CD4-positive, alpha-beta T cell treated with Interleukin-15 for 1 hour (primary cell): ENCODE results near the gene ZC2HC1B.
"Not testable (repeated sequence)": the region's sequence is repeated elsewhere in the genome, so short reads cannot be mapped to it uniquely, and the experiment has no call there.

Experiments used
- DNase-seq: peaks from one replicate; pipeline ENCODE4 v3.0.0-alpha.2; 2020

The ZC2HC1B gene

DNA sequence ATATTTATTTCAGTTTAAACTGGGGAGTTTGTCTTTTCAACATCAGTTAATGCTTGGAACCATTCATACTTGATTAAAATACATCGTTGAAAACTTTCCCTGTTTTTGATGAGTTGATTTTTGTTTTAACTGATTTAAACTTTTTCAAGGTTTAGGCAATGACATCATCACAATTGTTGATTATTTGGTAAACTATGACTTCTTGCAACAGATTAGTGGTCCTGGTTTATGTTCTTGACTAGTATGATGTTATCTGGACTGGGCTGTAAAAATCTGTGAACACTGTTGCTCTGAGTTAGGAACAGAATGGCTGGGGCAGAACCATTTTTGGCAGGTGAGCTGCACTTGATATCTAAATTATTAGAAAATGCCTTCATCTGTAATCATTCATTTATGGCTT, at the start of gene ZC2HC1B:
ZC2HC1B (plus strand) TSS at position 241 of the 400 bp plus-strand sequence; CDS start at position 307, 66 bp downstream.
- DNase-seq, result no peak

DNA sequence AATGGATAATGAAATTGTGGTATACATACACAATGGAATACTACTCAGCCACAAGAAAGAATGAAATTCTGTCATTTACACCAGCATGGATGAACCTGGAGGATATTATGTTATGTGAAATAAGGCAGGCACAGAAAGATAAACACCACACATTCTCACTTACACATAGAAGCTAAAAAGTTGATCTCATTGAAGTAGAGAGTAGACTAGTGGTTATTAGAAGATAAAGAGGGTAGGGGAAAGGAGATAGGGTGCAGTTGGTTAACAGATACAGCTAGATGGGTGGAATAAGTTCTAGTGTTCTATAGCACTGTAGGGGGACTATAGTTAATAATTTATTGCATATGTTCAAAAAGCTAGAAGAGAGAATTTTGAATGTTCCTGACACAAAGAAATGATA, 46.7 kb upstream of the ZC2HC1B start:
- no peak for DNase-seq

DNA sequence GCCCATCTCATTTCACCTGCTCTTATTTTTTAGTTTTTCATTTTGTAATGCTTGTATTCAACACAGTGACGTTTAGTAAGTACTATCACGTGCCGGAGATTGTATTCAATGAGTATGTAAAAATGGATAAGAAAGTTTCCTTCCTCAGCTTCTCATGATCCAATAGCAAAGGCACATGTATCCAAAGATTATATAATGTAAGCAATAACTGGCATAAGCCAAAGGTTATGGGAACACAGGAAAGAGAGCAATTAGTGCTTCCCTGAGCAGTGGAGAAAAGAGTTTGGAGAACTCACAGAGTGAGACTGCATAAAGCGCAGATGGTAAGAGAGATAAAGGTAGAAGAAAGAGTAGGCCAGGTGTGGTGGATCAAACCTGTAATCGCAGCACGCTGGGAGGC, 42.9 kb upstream of the ZC2HC1B start:
- no peak for DNase-seq

DNA sequence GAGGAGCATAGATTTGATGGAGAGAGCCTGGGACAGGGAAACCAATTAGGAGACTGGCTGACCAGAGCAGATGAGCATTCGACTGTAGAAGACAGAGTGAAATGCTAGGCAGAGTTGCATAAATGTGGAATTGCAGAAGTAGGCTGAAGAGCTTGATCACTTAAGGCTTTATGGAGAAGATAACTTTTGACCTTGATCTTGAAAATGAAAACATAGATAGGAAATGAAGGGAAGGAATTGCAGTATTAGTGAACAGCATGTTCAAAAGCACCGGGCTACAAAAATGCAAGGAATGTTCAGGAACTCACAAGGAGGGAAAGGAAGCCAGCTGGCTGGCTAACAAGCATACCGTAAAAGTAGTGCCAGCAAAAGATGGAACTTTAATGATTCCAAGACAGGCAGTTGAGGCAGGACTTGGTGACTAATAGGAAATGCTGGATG, 41.7 kb upstream of the ZC2HC1B start:
- DNase-seq, result no peak

DNA sequence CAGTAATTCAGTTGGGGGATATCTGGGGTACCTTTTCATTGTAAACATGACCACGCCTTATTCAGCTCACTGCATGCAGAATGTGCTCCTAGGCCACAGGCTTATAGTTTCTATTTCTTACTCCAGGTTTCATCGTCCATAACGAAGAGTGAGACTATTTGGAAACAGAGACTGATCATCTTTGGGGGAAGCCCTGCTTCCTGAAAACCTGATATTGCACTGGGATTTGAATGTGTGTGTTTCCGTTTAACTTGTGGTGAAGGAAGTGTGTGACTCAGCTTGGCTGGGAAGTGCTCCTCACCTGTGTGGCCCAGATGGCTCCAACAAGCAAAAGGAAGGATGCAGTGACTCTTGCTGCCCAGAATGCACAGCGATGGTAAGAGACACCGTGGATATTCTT, 40.7 kb upstream of the ZC2HC1B start:
- no peak for DNase-seq

GRCh38 chr6:143828572-143828971, 35.7 kb upstream of the ZC2HC1B start:
- DNase-seq, result no peak

GRCh38 chr6:143836150-143836549, 28.1 kb upstream of the ZC2HC1B start:
- no peak for DNase-seq

DNA sequence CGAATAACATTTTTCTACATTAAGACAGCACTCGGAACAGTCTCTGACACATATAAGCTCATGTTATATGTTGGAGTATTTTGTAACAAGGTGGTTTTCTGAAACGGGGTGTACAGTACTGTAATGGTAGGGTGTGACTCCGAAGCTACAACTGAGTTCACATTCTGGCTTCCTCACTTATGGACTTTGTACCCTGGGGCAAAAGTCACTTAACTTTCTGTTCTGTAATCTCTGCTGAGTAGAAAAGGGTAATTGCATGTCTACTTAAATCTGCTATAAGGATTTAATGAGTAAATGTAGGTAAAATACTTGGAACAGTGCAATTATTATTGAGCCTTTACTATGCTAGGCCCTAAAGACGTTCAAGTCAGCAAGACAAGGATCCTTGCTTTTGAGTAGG, 25.9 kb upstream of the ZC2HC1B start:
- no peak for DNase-seq

DNA sequence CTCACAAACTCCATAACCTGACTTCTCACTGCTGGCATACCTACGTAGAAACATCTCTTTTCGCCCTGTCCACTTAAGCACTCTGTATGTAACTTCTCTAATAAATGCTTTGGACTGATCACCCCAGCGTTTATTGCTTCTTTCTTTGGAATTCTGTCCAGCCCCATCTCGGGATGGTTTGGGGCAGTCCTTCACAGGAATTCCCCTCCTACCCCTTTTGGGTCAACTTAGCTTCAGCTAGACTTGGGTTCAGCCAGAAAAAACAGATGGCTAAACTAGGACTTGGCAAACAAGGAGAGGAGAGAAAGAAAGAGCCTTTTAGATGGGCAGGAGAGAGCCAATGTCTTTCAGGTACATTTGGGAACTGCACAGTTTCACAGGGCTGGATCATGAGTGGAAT, 25.1 kb upstream of the ZC2HC1B start:
- DNase-seq, result no peak

DNA sequence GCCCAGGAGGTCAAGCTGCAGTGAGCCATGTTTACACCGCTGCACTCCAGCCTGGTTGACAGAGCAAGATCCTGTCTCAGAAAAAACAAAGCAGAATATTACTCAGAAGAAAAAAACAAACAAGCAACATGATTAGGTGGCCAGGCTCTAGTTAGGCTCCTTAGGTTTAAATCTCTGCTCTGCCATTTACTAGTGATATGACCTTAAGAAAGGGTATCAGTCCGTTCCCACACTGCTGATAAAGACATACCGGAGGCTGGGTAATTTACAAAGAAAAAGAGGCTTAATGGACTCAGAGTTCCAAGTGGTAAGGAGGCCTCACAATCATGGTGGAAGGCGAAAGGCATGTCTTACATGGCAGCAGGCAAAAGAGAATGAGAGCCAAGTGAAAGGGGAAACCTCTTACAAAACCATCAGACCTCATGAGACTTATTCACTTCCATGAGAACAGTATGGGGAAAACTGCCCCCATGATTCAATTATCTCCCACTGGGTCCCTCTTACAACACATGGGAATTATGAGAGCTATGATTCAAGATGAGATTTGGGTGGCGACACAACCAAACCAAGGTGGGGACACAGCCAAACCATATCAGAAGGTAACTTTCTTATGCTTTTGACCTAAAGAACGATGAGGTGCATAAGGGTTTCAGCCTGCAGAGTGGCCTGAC, 23.5 kb upstream of the ZC2HC1B start:
- DNase-seq, result no peak

GRCh38 chr6:143842461-143842901, 21.8 kb upstream of the ZC2HC1B start:
- DNase-seq, result no peak

GRCh38 chr6:143842902-143843676, 21.2 kb upstream of the ZC2HC1B start, which contains the start of gene LTV1:
TSS of gene LTV1 (plus strand) at chr6:143843338. CDS start at chr6:143843478, 140 bp downstream.
- DNase-seq, result peak; percentile 93

DNA sequence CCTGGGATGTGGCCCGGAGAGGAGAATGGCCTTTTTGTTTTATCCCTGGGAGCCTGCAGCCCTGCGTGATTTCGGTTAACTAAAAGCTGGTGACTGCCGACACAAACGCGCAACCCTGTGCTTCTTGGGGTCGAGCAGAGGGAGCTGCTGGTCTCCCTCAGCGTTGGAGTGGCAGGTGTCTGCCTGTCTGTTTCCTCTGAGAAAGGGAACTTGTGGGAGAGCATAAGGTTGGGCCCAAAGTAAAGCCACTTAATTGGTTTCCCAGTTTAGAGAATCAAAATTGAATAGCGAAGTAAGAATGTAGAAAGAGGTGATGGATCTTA, 20.6 kb upstream of the ZC2HC1B start:
- DNase-seq, result no peak

GRCh38 chr6:143844006-143844405, 20.3 kb upstream of the ZC2HC1B start:
- no peak for DNase-seq

GRCh38 chr6:143845033-143845432, 19.2 kb upstream of the ZC2HC1B start:
- no peak for DNase-seq

- DNase-seq, result not testable (repeated sequence)
Measured at GRCh38 chr6:143851706-143852105, 12.6 kb upstream of the ZC2HC1B start.

DNA sequence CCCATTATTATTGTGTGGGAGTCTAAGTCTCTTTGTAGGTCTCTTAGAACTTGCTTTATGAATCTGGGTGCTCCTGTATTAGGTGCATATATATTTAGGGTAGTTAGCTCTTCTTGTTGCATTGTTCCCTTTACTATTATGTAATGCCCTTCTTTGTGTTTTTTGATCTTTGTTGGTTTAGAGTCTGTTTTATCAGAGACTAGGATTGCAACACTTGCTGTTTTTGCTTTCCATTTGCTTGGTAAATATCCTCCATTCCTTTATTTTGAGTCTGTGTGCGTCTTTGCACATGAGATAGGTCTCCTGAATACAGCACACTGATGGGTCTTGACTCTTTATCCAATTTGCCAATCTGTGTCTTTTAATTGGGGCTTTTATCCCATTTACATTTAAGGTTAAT, 9.2 kb upstream of the ZC2HC1B start:
- DNase-seq, result not testable (repeated sequence)

- DNase-seq, result not testable (repeated sequence)
Measured at GRCh38 chr6:143856762-143857161, 7.5 kb upstream of the ZC2HC1B start.

- no peak for DNase-seq
Measured at GRCh38 chr6:143857651-143858050, 6.6 kb upstream of the ZC2HC1B start.

DNA sequence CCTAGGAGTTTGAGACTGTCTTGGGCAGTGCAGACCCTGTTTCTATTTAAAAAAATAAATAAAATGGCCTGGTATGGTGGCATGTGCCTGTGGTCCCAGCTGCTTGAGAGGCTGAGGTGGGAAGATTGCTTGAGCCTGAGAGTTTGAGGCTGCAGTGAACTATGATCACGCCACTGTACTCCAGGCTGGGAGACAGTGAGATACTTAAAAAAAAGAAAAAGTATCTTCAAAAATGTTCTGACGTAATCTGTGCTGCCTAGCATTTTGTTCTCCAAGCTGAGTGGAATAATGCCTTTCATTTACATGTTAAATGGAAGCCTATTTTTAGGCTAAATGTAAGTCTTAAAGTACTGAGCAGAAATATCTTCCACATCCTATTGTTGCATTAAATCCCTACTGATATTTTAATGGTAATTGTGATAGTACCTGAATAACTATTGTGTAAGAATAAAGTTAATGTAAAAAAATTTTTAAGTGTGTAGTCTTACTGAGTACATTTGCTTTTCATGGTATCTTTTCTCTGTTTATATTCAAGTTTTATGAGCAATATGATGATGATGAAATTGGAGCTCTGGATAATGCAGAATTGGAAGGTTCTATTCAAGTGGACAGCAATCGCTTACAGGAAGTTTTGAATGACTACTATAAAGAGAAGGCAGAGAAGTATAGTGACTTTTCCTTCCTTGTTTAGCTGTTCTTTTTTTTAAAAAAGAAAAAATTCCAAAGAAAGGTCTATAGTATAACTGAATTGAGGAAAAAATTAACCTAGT, 4.2 kb upstream of the ZC2HC1B start:
- no peak for DNase-seq

GRCh38 chr6:143863771-143864170, 503 bp upstream of the ZC2HC1B start:
- DNase-seq, result no peak

- no peak for DNase-seq
Measured at GRCh38 chr6:143867236-143867635, 3.0 kb downstream of the ZC2HC1B start.

DNA sequence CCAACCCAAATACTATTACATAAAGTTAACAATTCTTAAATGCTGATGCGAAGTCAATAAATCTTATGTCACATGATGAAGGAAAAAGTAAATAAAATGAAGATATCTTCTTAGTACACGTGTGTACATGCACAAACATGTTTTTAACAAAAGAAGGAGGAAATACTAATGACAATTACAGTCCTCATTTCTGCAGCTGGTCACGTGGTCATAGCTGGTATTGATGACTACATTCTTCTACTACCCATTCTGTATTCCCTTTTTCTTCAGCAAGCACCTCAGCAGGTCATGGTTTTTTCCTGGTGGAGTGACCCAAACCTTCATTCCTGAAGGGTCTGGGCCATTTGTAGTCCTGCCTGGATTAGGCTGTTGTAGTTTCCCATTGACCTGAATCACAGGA, 4.5 kb downstream of the ZC2HC1B start:
- not testable (repeated sequence) for DNase-seq
